Left lung (tissue), 10 donors: ENCODE measurements around the gene CLEC6A. TPM values are rescaled to one million over a fixed set of nuclear protein-coding genes. Genes with fewer than 3 reads are reported as not detected.

ENCODE experiments used
- ATAC-seq: fragments of 200-7000 bp; cut with Tn5 transposase; one replicate; pipeline ENCODE4 v1.9.1; 2020; ENCODE audit warnings: moderate library complexity
- DNase-seq, 4 donors: peaks; one replicate each; pipeline ENCODE4 v3.0.0-alpha.2; 2013 to 2020
- H3K27ac ChIP-seq, 2 donors: fragments of 200-600 bp; sonication (generic) in 1 of 2; one replicate each; pipeline versions ENCODE4 v1.5.0 to v1.8.0; 2020 to 2021
- H3K27me3 ChIP-seq, 2 donors: fragments of 200-600 bp; sonication (generic) in 1 of 2; one replicate each; pipeline versions ENCODE4 v1.5.0 to v1.8.0; 2020 to 2021
- H3K36me3 ChIP-seq, 2 donors: fragments of 200-600 bp; sonication (generic) in 1 of 2; one replicate each; pipeline versions ENCODE4 v1.5.0 to v1.8.0; 2020 to 2021
- H3K4me1 ChIP-seq, 2 donors: fragments of 200-600 bp; one replicate each; pipeline ENCODE4 v1.8.0; 2021
- H3K4me3 ChIP-seq, 2 donors: fragments of 200-600 bp; sonication (generic) in 1 of 2; one replicate each; pipeline versions ENCODE4 v1.5.0 to v1.8.0; 2020 to 2021; ENCODE audit warnings: mild to moderate bottlenecking in 1 of 2
- H3K9me3 ChIP-seq, 2 donors: fragments of 200-600 bp; sonication (generic) in 1 of 2; one replicate each; pipeline versions ENCODE4 v1.5.0 to v1.8.0; 2020 to 2021
- CTCF ChIP-seq, 2 donors: fragments of 200-600 bp; sonication (generic) in 1 of 2; IDR thresholded peaks; one replicate each; pipeline versions ENCODE4 v1.5.0 to v1.8.0; 2021; ENCODE audit warnings: antibody characterized with exemption in 2 of 2
- intact Hi-C, 2 donors: fragments of 100-400 bp; cut with DNase I; formaldehyde crosslinking; loops; one replicate each; pipeline versions ENCODE4 v1.11.2 to v1.14.2; 2022
- polyA plus RNA-seq, 6 donors: library from polyadenylated mRNA; unstranded; fragments of 120-200 nt; gene quantifications; one replicate each; pipeline ENCODE4 v1.2.1, GENCODE V29; 2013; ENCODE audit not compliant: insufficient read length in 6 of 6
- total RNA-seq, 2 donors: library from RNA; stranded (reverse); fragmentation: NEBNext Ultra II Directional; extraction: Animal tissue kit (Norgen Biotek cat#: 25700); gene quantifications; one replicate each; pipeline ENCODE4 v1.2.1, GENCODE V29; 2021
- donor health status: DM: no; HTN: yes; CAD: no.
- donor health status: DM: no; HTN: no; CAD: no.

The CLEC6A gene
- total and polyA plus RNA-seq, 8 donors = 0.32 to 0.42 TPM; not detected in 6

GRCh38 chr12:8527250-8528130, 71.7 kb downstream of the CLEC6A start:
- H3K9me3 ChIP-seq = peaks cover 0 to 10% of the 10 kb centered on the region in 2 donors
- H3K36me3 ChIP-seq = peaks cover 0 to 5% of the 10 kb centered on the region in 2 donors
- H3K4me3 ChIP-seq = no peak overlapping the region
- intact Hi-C loops = no loop called here
- TF ChIP-seq CTCF (IDR thresholded peaks at IDR 0.05) = no peak
- H3K4me1 ChIP-seq = no peaks in the 10 kb centered on the region
- H3K27me3 ChIP-seq = peaks cover 0 to 8% of the 10 kb centered on the region in 2 donors
- ATAC-seq (no peak), DNase-seq (no peak)
- H3K27ac ChIP-seq = no peak overlapping the region

Other genes with a start within 250 kb of the CLEC6A start
- under 1 TPM; 0.39 to 0.61 TPM for gene FAM90A1, start 228.3 kb upstream of the CLEC6A start, total RNA-seq
- gene FAM90A1, start 228.3 kb upstream of the CLEC6A start, polyA plus RNA-seq = 1 to 10 TPM; 1.4 to 3.7 (median 3.1) TPM
- gene CLEC4D, start 57.5 kb downstream of the CLEC6A start, total RNA-seq = 10 to 100 TPM in 1 of 2 donors, under 1 TPM in 1; 0.35 to 15.7 TPM
- under 1 TPM; 0.11 to 0.91 (median 0.22) TPM for gene CLEC4D, start 57.5 kb downstream of the CLEC6A start, polyA plus RNA-seq
- 10 to 100 TPM in 1 of 2 donors, 1 to 10 TPM in 1; 5.5 to 37.5 TPM for gene CLEC4E, start 84.9 kb downstream of the CLEC6A start, total RNA-seq
- 1 to 10 TPM in 1 of 6 donors, under 1 TPM in 5; 0.11 to 1.1 (median 0.27) TPM for gene CLEC4E, start 84.9 kb downstream of the CLEC6A start, polyA plus RNA-seq
- gene AICDA, start 156.9 kb downstream of the CLEC6A start, total RNA-seq = under 1 TPM; 0.17 to 0.24 TPM
- under 1 TPM in 3 of 6 donors, not detected in 3; 0.04 to 0.15 (median 0.04) TPM for gene AICDA, start 156.9 kb downstream of the CLEC6A start, polyA plus RNA-seq
- 10 to 100 TPM in 1 of 2 donors, 1 to 10 TPM in 1; 8.3 to 12.0 TPM for gene MFAP5, start 206.9 kb downstream of the CLEC6A start, total RNA-seq
- gene MFAP5, start 206.9 kb downstream of the CLEC6A start, polyA plus RNA-seq = 1 to 10 TPM in 2 of 6 donors, under 1 TPM in 4; 0.35 to 1.8 (median 0.78) TPM
- gene RIMKLB, start 242.0 kb downstream of the CLEC6A start, total RNA-seq = 10 to 100 TPM; 27.3 to 31.7 TPM
- 100 to 1,000 TPM; 123 to 162 (median 133) TPM for gene RIMKLB, start 242.0 kb downstream of the CLEC6A start, polyA plus RNA-seq